Endothelial cell of umbilical vein (primary cell): ENCODE measurements around the gene PLD4.

ENCODE experiments used
- EZH2 ChIP-seq: IDR thresholded peaks from 2 replicates; pipeline ENCODE4 v1.6.1; 2012; ENCODE audit warnings: borderline replicate concordance, low read depth, mild to moderate bottlenecking, moderate library complexity, low read length, inconsistent platforms; ENCODE audit not compliant: severe bottlenecking
- GATA2 ChIP-seq: IDR thresholded peaks from 2 replicates; pipeline ENCODE4 v1.7.0; 2011; ENCODE audit warnings: low read depth, mild to moderate bottlenecking, moderate library complexity, mixed read lengths, low read length; ENCODE audit not compliant: insufficient read length, insufficient read depth
- JUN ChIP-seq: IDR thresholded peaks from 2 replicates; pipeline ENCODE4 v1.6.1; 2011; ENCODE audit warnings: borderline replicate concordance, low read depth; ENCODE audit not compliant: insufficient read length, insufficient read depth
- MYC ChIP-seq: IDR thresholded peaks from one replicate; pipeline ENCODE4 v1.6.1; 2011; ENCODE audit warnings: mild to moderate bottlenecking, low read depth, low read length
- POLR2A ChIP-seq: IDR thresholded peaks from 2 replicates; pipeline ENCODE4 v1.6.1; 2012; ENCODE audit warnings: low read depth, mild to moderate bottlenecking, control low read depth, low read length
- POLR2AphosphoS5 ChIP-seq: IDR thresholded peaks from 2 replicates; pipeline ENCODE4 v1.6.1; 2012; ENCODE audit warnings: low read depth, mild to moderate bottlenecking, control low read depth, low read length, moderate library complexity; ENCODE audit not compliant: insufficient read depth
- TF ChIP-seq, protein P1 (sequence below), 2 donors: IDR thresholded peaks; 1 replicate in 1 of 2; 2 replicates in 1 of 2; pipeline ENCODE4 v1.5.1; 2011; ENCODE audit warnings: low read length in 2 of 2, mild to moderate bottlenecking in 2 of 2, moderate library complexity in 2 of 2, control low read depth in 1 of 2, inconsistent platforms in 1 of 2, low read depth in 1 of 2; ENCODE audit not compliant: insufficient read depth in 1 of 2; ENCODE audit errors: extremely low read depth in 1 of 2

DNA sequence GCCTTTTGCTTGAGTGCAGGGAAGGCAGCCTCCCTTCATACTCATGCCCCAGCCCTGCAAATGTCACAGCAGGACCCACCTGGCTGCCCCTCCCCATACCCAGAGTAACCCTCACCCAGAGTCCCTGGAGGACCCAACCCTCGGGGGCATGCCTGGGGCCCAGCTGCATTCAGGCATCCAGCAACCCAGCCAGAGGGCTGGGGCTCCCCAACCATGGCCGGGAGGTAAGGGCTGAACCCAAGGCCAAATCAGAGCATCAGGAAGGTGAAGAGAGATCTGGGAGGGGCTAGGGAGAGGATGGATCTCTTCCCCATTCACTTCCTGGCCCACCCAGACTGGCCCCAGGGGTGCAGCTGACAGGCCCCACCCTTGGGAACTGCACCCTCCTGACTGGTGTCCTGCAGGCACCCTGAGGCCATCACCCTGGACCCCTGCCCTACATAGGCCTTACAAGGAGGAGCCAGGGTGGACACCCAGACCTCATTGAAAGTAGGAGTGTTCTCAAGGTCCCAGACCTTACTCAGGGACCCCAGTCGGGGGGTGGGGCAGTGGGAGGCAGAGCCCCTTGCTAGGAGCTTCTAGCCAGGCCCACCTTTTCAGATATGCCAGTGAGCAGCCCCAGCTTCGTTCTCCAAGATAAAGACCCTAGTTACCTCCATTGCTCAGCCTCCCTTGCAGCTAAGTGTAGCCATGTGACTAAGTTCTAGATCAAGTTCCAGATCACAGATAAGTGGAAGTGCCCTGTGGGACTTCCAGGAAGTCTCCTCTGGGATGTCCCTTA, 849 bp upstream of the PLD4 start:
- TF ChIP-seq POLR2A, result no peak
- no peak for TF ChIP-seq POLR2AphosphoS5
- no peak for TF ChIP-seq MYC
- TF ChIP-seq, protein P1, sequence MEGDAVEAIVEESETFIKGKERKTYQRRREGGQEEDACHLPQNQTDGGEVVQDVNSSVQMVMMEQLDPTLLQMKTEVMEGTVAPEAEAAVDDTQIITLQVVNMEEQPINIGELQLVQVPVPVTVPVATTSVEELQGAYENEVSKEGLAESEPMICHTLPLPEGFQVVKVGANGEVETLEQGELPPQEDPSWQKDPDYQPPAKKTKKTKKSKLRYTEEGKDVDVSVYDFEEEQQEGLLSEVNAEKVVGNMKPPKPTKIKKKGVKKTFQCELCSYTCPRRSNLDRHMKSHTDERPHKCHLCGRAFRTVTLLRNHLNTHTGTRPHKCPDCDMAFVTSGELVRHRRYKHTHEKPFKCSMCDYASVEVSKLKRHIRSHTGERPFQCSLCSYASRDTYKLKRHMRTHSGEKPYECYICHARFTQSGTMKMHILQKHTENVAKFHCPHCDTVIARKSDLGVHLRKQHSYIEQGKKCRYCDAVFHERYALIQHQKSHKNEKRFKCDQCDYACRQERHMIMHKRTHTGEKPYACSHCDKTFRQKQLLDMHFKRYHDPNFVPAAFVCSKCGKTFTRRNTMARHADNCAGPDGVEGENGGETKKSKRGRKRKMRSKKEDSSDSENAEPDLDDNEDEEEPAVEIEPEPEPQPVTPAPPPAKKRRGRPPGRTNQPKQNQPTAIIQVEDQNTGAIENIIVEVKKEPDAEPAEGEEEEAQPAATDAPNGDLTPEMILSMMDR (IDR thresholded peaks at IDR 0.05; ENCODE audit: extremely low read depth in 1 of 2, insufficient read depth in 1 of 2, low read depth in 1 of 2, low read length in 2 of 2), result no peak
- no peak for TF ChIP-seq EZH2
- TF ChIP-seq GATA2, result no peak
- no peak for TF ChIP-seq JUN
